Effector memory CD4-positive, alpha-beta T cell (primary cell): Measurements from ENCODE around the gene LRRC75B.

ENCODE experiments used
- DNase-seq, 3 donors: peaks; one replicate each; pipeline ENCODE4 v3.0.0-alpha.2; 2020
- H3K27ac ChIP-seq: 2 replicates; pipeline ENCODE4 v1.7.0; 2013; ENCODE audit warnings: mild to moderate bottlenecking, low read length, moderate library complexity; ENCODE audit not compliant: insufficient read depth, poor library complexity, severe bottlenecking
- H3K27me3 ChIP-seq: replicated peaks from 2 replicates; pipeline ENCODE4 v1.7.0; 2013; ENCODE audit warnings: mild to moderate bottlenecking, low read length; ENCODE audit not compliant: insufficient read depth, control insufficient read depth, poor library complexity, severe bottlenecking
- H3K36me3 ChIP-seq: 2 replicates; pipeline ENCODE4 v1.7.0; 2013; ENCODE audit warnings: mild to moderate bottlenecking, low read length, moderate library complexity; ENCODE audit not compliant: control insufficient read depth, insufficient read depth
- H3K4me1 ChIP-seq: 2 replicates; pipeline ENCODE4 v1.7.0; 2013; ENCODE audit warnings: low read length, mild to moderate bottlenecking; ENCODE audit not compliant: control insufficient read depth, insufficient read depth, poor library complexity, severe bottlenecking
- H3K4me3 ChIP-seq: 2 replicates; pipeline ENCODE4 v1.7.0; 2013; ENCODE audit warnings: low read length, low read depth, mild to moderate bottlenecking; ENCODE audit not compliant: insufficient read depth, poor library complexity, severe bottlenecking
- H3K9me3 ChIP-seq: 2 replicates; pipeline ENCODE4 v1.7.0; 2013; ENCODE audit warnings: mild to moderate bottlenecking, low read length, moderate library complexity; ENCODE audit not compliant: control insufficient read depth

The LRRC75B gene

DNA sequence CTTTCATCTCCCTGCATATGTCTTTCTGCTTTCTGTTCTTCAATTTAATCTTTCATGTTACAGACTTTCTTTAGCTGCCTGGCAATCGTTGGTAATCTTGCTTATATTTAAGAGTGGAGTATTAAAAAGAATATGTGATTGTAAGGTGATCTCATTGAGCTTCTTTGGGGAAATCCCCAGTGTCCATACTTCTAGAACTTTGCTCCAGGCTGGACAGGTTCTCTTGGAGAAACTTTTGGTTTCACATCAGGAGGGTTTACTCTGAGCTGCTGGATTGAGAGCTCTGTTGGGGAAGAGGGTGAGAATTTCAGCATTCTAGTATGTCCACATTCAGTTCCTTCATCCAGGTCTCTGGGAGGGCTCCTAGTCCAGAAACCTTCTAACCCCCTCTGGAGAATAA, 16.1 kb downstream of the LRRC75B start:
- no peak for DNase-seq
- Histone ChIP-seq H3K4me1 (no peaks in the 10 kb centered on the region), H3K27ac (no peak overlapping the region), H3K4me3 (no peak overlapping the region), H3K27me3 (no peaks in the 10 kb centered on the region), H3K36me3 (peaks cover 30% of the 10 kb centered on the region), H3K9me3 (no peaks in the 10 kb centered on the region)

DNA sequence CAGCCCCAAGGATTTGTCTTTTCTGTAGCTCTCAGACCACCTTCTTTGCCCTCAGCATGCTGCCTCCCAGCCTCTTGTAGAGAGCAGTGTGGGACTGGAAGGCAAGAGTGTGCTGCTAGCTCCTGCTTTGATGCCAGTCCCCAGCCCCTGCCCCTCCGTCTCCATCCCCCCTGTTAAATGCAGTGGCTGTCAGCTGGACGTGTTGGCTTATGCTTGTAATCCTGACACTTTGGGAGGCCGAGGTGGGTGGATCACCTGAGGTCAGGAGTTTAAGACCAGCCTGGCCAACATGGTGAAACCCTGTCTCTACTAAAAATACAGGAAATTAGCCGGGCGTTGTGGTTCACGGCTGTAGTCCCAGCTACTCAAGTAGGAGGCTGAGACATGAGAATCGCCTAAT, 21.6 kb downstream of the LRRC75B start:
- Histone ChIP-seq H3K9me3 (no peaks in the 10 kb centered on the region), H3K27ac (no peak overlapping the region), H3K4me1 (no peaks in the 10 kb centered on the region), H3K36me3 (peaks cover 65% of the 10 kb centered on the region), H3K27me3 (no peaks in the 10 kb centered on the region), H3K4me3 (no peak overlapping the region)
- DNase-seq: no peak

DNA sequence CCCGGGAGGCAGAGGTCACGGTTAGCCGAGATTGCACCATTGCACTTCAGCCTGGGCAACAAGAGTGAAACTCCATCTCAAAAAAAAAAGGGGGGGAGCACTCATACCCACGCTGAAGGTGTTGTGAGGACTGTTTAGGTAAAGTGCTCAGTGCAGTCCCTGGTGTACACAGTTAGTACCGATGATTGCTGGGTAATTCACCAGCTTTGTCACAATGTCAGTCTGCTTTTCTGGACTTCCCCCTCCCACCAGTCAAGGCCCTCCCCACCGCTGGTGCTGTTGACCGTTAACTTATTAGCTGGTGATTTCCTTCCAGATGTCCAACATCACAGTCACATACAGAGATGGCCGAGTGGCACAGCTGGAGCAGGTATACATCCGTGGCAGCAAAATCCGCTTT, 25.2 kb downstream of the LRRC75B start:
- no peak for DNase-seq
- no peak overlapping the region for H3K4me3 ChIP-seq
- H3K9me3 ChIP-seq: no peaks in the 10 kb centered on the region
- no peaks in the 10 kb centered on the region for H3K27me3 ChIP-seq
- H3K36me3 ChIP-seq: peaks cover 60% of the 10 kb centered on the region
- H3K27ac ChIP-seq: no peak overlapping the region
- H3K4me1 ChIP-seq: peaks cover 2% of the 10 kb centered on the region

DNA sequence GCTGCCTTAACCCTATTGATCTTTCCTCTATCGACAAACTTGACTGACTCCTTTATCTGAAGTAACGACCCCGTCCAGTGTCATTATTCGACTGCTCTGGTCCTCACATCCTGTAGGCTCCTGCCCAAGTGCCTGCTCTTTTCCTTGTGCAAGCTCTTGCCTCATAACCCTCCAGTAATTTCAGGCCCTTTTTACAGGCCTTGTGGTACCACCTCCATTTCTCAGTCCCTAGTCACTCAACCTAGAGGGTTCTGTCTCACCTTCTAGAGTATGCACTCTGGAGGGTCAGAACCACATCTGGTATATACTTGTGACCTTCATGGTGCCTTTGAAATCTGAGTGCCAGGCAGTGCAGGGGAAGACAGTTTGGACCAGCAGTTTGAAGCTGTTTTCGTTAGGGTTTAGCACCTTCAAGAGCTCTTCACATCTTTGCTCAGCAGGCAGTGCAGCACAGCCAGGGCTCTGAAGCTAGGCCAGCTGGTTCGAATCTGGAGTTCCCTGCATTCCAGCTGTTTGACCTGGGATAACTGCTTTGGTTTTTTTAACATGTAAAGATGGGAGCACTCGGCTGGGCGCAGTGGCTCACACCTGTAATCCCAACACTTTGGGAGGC, 25.9 kb downstream of the LRRC75B start:
- peaks cover 5% of the 10 kb centered on the region for H3K4me1 ChIP-seq
- H3K36me3 ChIP-seq: peaks cover 55% of the 10 kb centered on the region
- H3K27ac ChIP-seq: no peak overlapping the region
- H3K27me3 ChIP-seq: no peaks in the 10 kb centered on the region
- H3K4me3 ChIP-seq: no peak overlapping the region
- no peak for DNase-seq
- no peaks in the 10 kb centered on the region for H3K9me3 ChIP-seq

DNA sequence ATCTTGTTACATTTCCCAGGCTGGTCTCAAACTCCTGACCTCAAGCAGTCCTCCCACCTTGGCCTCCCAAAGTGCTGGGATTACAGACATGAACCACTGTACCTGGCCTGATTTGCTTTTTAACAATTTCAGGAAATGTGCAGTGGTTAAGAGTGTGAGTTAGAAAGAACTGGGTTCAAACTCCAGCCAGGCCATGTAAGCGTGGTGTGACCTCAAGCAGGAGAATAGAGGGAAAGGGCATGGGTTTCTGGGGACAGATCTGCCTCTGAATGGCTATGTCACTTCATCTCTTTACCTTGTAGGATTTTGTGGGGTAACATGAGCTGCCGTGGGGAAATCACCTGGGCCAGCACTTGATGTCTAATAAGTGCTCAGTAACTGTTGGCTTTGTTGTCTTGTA, 27.8 kb downstream of the LRRC75B start:
- no peak for DNase-seq
- peaks cover 50% of the 10 kb centered on the region for H3K36me3 ChIP-seq
- H3K9me3 ChIP-seq: no peaks in the 10 kb centered on the region
- peaks cover 8% of the 10 kb centered on the region for H3K4me1 ChIP-seq
- H3K4me3 ChIP-seq: no peak overlapping the region
- H3K27ac ChIP-seq: no peak overlapping the region
- H3K27me3 ChIP-seq: no peaks in the 10 kb centered on the region

DNA sequence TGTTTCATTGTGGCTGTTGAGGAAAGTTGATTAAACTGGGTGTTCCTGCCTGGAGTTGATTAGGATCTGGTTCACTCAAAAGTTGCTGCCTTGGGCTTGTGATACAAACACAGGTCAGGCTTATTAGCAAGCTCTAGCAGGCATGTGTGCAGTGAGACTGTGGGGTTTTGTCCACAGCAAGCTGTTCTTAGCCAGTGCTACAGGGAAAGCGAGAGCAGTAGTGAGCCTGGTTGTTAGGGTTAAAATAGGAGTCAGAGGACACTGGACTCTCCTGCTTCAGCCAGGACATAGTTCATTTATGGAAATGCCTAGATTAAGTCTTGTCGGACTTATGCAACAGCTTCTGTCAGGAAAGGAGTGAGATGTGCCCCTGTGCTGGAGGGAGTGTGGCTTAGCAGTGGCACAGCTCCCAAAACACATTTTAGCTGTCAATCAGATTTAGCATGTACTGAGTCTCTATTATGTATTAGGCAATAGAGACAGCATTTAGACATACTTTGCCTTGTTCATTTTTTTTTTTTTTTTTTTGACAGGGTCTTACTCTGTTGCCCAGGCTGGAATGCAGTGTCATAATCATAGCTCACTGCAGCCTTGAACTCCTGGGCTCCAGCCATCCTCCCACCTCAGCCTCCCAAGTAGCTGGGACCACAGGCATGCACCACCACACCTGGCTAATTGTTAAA, 28.4 kb downstream of the LRRC75B start:
- no peaks in the 10 kb centered on the region for H3K9me3 ChIP-seq
- no peaks in the 10 kb centered on the region for H3K27me3 ChIP-seq
- H3K4me3 ChIP-seq: no peak overlapping the region
- DNase-seq: no peak
- H3K4me1 ChIP-seq: peaks cover 8% of the 10 kb centered on the region
- H3K27ac ChIP-seq: no peak overlapping the region
- peaks cover 45% of the 10 kb centered on the region for H3K36me3 ChIP-seq

DNA sequence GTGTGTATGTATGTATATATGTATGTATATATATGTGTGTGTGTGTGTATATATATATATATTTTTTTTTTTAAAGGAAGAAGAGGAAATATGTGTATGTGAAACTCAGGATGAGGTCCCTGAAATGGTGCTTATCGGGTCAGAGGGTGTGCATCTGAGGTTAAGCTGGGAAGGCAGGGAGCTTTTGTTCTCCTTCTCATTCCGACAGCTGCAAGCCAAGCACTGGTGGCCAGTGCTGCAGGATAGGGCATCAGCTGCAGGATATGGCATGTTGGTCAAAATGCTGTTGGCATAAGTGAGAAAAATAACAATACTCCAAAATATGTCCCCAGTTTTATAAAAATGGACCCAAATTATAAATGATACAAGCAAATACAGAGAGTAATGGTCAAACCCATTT, 29.6 kb downstream of the LRRC75B start:
- H3K9me3 ChIP-seq: no peaks in the 10 kb centered on the region
- H3K4me3 ChIP-seq: no peak overlapping the region
- H3K4me1 ChIP-seq: peaks cover 8% of the 10 kb centered on the region
- H3K36me3 ChIP-seq: peaks cover 40% of the 10 kb centered on the region
- H3K27ac ChIP-seq: no peak overlapping the region
- no peak for DNase-seq
- no peaks in the 10 kb centered on the region for H3K27me3 ChIP-seq

DNA sequence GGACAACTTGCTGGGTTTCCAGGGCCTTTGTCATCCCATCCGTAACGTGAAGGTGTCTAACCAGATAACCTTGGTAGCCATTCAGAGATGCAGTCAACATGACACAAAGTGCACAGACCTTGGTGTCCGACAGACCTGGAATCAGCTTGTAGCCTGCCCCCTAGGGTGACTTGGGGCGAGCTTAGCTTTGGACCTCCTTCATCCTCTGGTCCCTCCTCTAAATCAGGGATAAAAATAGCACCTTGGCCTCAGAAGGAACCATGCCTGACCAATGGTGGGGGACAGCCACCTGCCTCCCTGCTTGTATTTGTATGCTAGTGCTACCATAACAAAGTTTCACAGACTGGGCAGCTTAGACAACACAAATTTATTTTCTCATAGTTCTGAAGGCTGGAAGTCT, 33.4 kb downstream of the LRRC75B start:
- Histone ChIP-seq H3K27me3 (no peaks in the 10 kb centered on the region), H3K4me1 (peaks cover 22% of the 10 kb centered on the region), H3K9me3 (no peaks in the 10 kb centered on the region), H3K4me3 (no peak overlapping the region), H3K36me3 (peaks cover 27% of the 10 kb centered on the region), H3K27ac (no peak overlapping the region)
- DNase-seq: no peak

DNA sequence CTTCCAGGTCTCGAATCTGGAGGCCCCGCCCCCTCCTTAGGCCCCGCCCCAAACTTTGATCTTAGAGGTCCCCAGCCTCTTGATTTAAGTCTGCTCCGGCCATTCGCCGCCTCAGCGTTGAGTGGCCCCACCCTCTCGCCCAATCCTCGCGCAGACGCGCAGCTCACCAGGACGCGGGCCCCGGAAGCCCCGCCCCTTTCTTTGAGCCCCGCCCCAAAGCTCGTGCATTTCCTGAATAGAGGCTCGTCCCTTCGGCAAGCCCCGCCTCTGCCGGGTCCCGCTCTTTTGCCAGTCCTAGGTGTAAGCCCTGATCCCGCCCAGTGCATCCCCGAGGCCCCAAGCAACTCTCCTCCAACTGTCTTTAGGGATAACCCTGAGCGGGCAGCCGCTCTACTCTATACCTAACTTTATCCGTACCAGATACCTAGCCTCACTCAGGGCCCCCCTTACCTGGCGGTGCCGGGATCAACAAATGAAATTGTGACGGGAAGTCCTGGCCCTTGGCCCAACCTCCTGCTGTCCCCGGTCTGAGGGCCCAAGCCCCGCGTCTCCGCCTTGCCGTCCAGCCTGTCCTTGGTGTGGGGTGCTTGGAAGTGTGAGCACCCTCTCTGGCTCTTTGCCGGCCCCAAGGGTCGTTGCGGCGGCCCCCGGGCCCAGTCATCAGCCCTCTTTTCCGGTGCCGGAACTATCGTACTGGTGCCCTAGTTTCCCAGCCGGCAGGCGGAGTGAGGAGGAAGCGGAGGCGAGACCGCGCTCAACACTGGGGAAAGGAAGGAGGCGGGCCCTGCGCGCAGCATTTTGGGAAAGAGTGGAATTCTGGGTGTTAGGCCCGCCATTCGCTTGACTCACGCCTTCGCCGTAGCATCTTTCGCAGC, 37.5 kb downstream of the LRRC75B start, which contains the start of gene SNRPD3:
TSS of gene SNRPD3 (plus strand) at position 835 of the 875 bp plus-strand sequence. CDS start 1,676 bp downstream, outside the sequence.
- Histone ChIP-seq H3K36me3 (peaks cover 12% of the 10 kb centered on the region), H3K9me3 (no peaks in the 10 kb centered on the region), H3K27me3 (no peaks in the 10 kb centered on the region), H3K4me3 (peak within 1 kb of the TSS; percentile 95), H3K27ac (peak within 1 kb of the TSS; percentile 97), H3K4me1 (peaks cover 25% of the 10 kb centered on the region)
- peak; percentile 100 for DNase-seq
